ENCODE data around the gene MAP2K5.

The MAP2K5 gene

GRCh38 chr15:67501836-67502461 lies 40.6 kb upstream of the MAP2K5 start:
- H2AFZ ChIP-seq (ENCODE audit: low read length), result peak overlapping the region; percentile 50
- no peak for TF ChIP-seq EZH2 (IDR thresholded peaks at IDR 0.05; ENCODE audit: borderline replicate concordance, low read length)
- no peak for TF ChIP-seq CTCF (IDR thresholded peaks at IDR 0.05; ENCODE audit: low read length)
- H3K4me1 ChIP-seq (ENCODE audit: insufficient read depth, low read length, severe bottlenecking), result peaks cover 47% of the 10 kb centered on the region
- H3K36me3 ChIP-seq (ENCODE audit: insufficient read depth, low read length), result no peaks in the 10 kb centered on the region
- H3K27ac ChIP-seq (ENCODE audit: low read depth, low read length, poor library complexity, severe bottlenecking), result peak overlapping the region; percentile 92
- H3K4me3 ChIP-seq (ENCODE audit: low read depth, low read length, poor library complexity, severe bottlenecking), result peak overlapping the region; percentile 47
- no peaks in the 10 kb centered on the region for H3K9me3 ChIP-seq (ENCODE audit: low read length)
- H3K27me3 ChIP-seq (ENCODE audit: insufficient read depth, low read length), result no peaks in the 10 kb centered on the region
- H3K4me2 ChIP-seq (ENCODE audit: low read length), result peak overlapping the region; percentile 67
- no peaks in the 10 kb centered on the region for H3K9me2 ChIP-seq (ENCODE audit: low read depth, low read length)
- H3F3A ChIP-seq (ENCODE audit: insufficient read depth, low read length), result no peaks in the 10 kb centered on the region; the same call in 1 of the 2 replicates
- H4K20me1 ChIP-seq (ENCODE audit: insufficient read depth, low read length), result no peaks in the 10 kb centered on the region
- no peaks in the 10 kb centered on the region for H3K79me2 ChIP-seq (ENCODE audit: insufficient read depth, low read length)
- H3K9ac ChIP-seq (ENCODE audit: low read length), result peak overlapping the region; percentile 45

GRCh38 chr15:67504056-67504455 lies 38.4 kb upstream of the MAP2K5 start:
- Histone ChIP-seq H3K9ac (ENCODE audit: low read length) (no peak overlapping the region), H3K9me3 (ENCODE audit: low read length) (no peaks in the 10 kb centered on the region), H3K79me2 (ENCODE audit: insufficient read depth, low read length) (no peaks in the 10 kb centered on the region), H3K9me2 (ENCODE audit: low read depth, low read length) (no peaks in the 10 kb centered on the region), H3K36me3 (ENCODE audit: insufficient read depth, low read length) (no peaks in the 10 kb centered on the region), H3K4me2 (ENCODE audit: low read length) (no peak overlapping the region), H3K4me3 (ENCODE audit: low read depth, low read length, poor library complexity, severe bottlenecking) (no peak overlapping the region), H3F3A (ENCODE audit: insufficient read depth, low read length) (no peaks in the 10 kb centered on the region; the same call in 1 of the 2 replicates), H3K27me3 (ENCODE audit: insufficient read depth, low read length) (no peaks in the 10 kb centered on the region), H4K20me1 (ENCODE audit: insufficient read depth, low read length) (no peaks in the 10 kb centered on the region), H3K4me1 (ENCODE audit: insufficient read depth, low read length, severe bottlenecking) (peaks cover 51% of the 10 kb centered on the region), H2AFZ (ENCODE audit: low read length) (no peak overlapping the region), H3K27ac (ENCODE audit: low read depth, low read length, poor library complexity, severe bottlenecking) (no peak overlapping the region)
- TF ChIP-seq EZH2 (IDR thresholded peaks at IDR 0.05; ENCODE audit: borderline replicate concordance, low read length) (no peak), CTCF (IDR thresholded peaks at IDR 0.05; ENCODE audit: low read length) (no peak)

GRCh38 chr15:67504796-67505195 lies 37.7 kb upstream of the MAP2K5 start:
- H3K9ac ChIP-seq (ENCODE audit: low read length), result no peak overlapping the region
- no peaks in the 10 kb centered on the region for H3K27me3 ChIP-seq (ENCODE audit: insufficient read depth, low read length)
- H3K4me2 ChIP-seq (ENCODE audit: low read length), result no peak overlapping the region
- no peak overlapping the region for H3K4me3 ChIP-seq (ENCODE audit: low read depth, low read length, poor library complexity, severe bottlenecking)
- H3K27ac ChIP-seq (ENCODE audit: low read depth, low read length, poor library complexity, severe bottlenecking), result no peak overlapping the region
- H3K4me1 ChIP-seq (ENCODE audit: insufficient read depth, low read length, severe bottlenecking), result peaks cover 50% of the 10 kb centered on the region
- H3K36me3 ChIP-seq (ENCODE audit: insufficient read depth, low read length), result no peaks in the 10 kb centered on the region
- no peaks in the 10 kb centered on the region for H3K79me2 ChIP-seq (ENCODE audit: insufficient read depth, low read length)
- no peaks in the 10 kb centered on the region for H3K9me2 ChIP-seq (ENCODE audit: low read depth, low read length)
- H4K20me1 ChIP-seq (ENCODE audit: insufficient read depth, low read length), result no peaks in the 10 kb centered on the region
- no peaks in the 10 kb centered on the region for H3K9me3 ChIP-seq (ENCODE audit: low read length)
- TF ChIP-seq EZH2 (IDR thresholded peaks at IDR 0.05; ENCODE audit: borderline replicate concordance, low read length) (no peak), CTCF (IDR thresholded peaks at IDR 0.05; ENCODE audit: low read length) (no peak)
- H2AFZ ChIP-seq (ENCODE audit: low read length), result no peak overlapping the region
- no peaks in the 10 kb centered on the region; the same call in 1 of the 2 replicates for H3F3A ChIP-seq (ENCODE audit: insufficient read depth, low read length)

All from OCI-LY1 (cell line).